ENCODE data around the gene A1CF.
"Not testable (repeated sequence)": the region's sequence is repeated elsewhere in the genome, so short reads cannot be mapped to it uniquely, and the experiment has no call there.

Gene A1CF

GRCh38 chr10:50788951-50789945 lies 96.2 kb downstream of the A1CF start:
- no peak for DNase-seq (ENCODE audit: low read depth in 2 of 2)

- not testable (repeated sequence) for DNase-seq (ENCODE audit: low read depth in 2 of 2)
Measured at GRCh38 chr10:50787962-50788361, 97.5 kb downstream of the A1CF start.

GRCh38 chr10:50782017-50782416 lies 103.4 kb downstream of the A1CF start:
- DNase-seq (ENCODE audit: low read depth in 2 of 2) = not testable (repeated sequence)

- DNase-seq (ENCODE audit: low read depth in 2 of 2) = not testable (repeated sequence)
Measured at GRCh38 chr10:50780036-50780435, 105.4 kb downstream of the A1CF start.

GRCh38 chr10:50774868-50775267 lies 110.6 kb downstream of the A1CF start:
- not testable (repeated sequence) for DNase-seq (ENCODE audit: low read depth in 2 of 2)

GRCh38 chr10:50772042-50772441 lies 113.4 kb downstream of the A1CF start:
- not testable (repeated sequence) for DNase-seq (ENCODE audit: low read depth in 2 of 2)

- DNase-seq (ENCODE audit: low read depth in 2 of 2) = not testable (repeated sequence)
Measured at GRCh38 chr10:50766774-50767513, 118.5 kb downstream of the A1CF start.
